Measurements from ENCODE around the gene MLLT1.

Gene MLLT1

GRCh38 chr19:6260912-6261650, 18.7 kb downstream of the MLLT1 start:
- H3K4me3 ChIP-seq (ENCODE audit: control insufficient read depth, low read depth, low read length): no peak overlapping the region
- no peak for DNase-seq (ENCODE audit: low read depth)
- TF ChIP-seq, protein P1, sequence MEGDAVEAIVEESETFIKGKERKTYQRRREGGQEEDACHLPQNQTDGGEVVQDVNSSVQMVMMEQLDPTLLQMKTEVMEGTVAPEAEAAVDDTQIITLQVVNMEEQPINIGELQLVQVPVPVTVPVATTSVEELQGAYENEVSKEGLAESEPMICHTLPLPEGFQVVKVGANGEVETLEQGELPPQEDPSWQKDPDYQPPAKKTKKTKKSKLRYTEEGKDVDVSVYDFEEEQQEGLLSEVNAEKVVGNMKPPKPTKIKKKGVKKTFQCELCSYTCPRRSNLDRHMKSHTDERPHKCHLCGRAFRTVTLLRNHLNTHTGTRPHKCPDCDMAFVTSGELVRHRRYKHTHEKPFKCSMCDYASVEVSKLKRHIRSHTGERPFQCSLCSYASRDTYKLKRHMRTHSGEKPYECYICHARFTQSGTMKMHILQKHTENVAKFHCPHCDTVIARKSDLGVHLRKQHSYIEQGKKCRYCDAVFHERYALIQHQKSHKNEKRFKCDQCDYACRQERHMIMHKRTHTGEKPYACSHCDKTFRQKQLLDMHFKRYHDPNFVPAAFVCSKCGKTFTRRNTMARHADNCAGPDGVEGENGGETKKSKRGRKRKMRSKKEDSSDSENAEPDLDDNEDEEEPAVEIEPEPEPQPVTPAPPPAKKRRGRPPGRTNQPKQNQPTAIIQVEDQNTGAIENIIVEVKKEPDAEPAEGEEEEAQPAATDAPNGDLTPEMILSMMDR (IDR thresholded peaks at IDR 0.05; ENCODE audit: control insufficient read depth, insufficient read depth, low read depth, low read length, missing control alignments): peak; percentile 60

DNA sequence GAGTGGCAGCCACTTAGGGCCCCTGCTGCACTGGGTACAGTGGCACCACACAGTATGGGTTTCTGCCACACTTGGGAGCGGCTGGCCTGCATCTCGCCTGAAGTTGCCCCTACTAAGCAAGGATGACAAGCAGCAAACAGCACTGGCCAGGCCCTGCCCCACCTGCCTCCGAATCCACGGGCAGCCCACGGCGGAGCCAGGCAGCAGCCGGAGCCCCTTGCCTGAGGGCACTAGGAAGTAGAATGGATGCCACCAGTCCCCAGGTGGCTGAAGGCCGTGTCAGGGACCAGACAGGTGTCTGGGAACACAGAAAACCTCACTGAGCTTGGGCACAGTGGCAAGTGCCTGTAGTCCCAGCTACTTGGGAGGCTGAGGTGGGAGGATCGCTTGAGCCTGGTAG, 19.4 kb downstream of the MLLT1 start:
- TF ChIP-seq, protein P1 (IDR thresholded peaks at IDR 0.05; ENCODE audit: control insufficient read depth, insufficient read depth, low read depth, low read length, missing control alignments): no peak
- H3K4me3 ChIP-seq (ENCODE audit: control insufficient read depth, low read depth, low read length): no peak overlapping the region
- DNase-seq (ENCODE audit: low read depth): no peak

GRCh38 chr19:6259312-6259861, 20.4 kb downstream of the MLLT1 start:
- no peak overlapping the region for H3K4me3 ChIP-seq (ENCODE audit: control insufficient read depth, low read depth, low read length)
- DNase-seq (ENCODE audit: low read depth): no peak
- TF ChIP-seq, protein P1 (IDR thresholded peaks at IDR 0.05; ENCODE audit: control insufficient read depth, insufficient read depth, low read depth, low read length, missing control alignments): no peak

GRCh38 chr19:6258812-6259311, 20.9 kb downstream of the MLLT1 start:
- DNase-seq (ENCODE audit: low read depth): no peak
- H3K4me3 ChIP-seq (ENCODE audit: control insufficient read depth, low read depth, low read length): no peak overlapping the region
- TF ChIP-seq, protein P1 (IDR thresholded peaks at IDR 0.05; ENCODE audit: control insufficient read depth, insufficient read depth, low read depth, low read length, missing control alignments): no peak

DNA sequence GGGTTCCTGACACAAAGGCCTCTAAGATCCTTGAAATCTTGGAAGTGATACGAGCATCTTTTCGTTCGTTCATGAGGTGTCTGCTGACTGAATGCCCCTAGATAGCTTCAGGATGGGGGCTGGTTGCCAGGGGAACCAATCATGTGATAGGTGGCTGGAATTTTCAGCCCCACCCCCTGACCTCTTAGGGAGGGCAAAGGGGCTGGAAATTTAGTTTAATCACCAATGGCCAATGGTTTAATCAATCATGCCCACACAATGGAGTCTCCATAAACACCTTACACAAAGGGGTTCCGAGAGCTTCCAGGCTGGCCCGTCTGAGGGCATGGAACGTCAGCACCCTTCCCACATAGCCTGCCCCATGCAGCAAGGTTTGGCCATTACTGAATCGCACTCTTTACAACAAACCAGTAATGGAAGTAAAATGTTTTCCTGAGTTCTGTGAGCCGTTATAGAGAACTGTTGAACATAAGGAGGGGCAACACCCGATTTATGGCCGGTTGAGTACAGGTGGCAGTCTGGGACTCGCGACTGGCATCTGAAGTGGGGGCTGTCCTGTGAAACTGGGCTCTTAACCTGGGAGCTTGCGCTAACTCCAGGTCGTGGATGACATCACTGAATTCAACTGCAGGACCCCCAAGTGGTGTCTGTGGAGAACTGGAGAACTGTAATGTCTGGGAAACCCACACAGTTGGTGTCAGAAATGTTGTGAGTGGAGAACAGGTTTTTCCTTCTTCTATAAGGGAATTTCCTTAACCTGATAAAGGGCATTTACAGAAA, 25.6 kb downstream of the MLLT1 start:
- H3K4me3 ChIP-seq (ENCODE audit: control insufficient read depth, low read depth, low read length): no peak overlapping the region
- TF ChIP-seq, protein P1 (IDR thresholded peaks at IDR 0.05; ENCODE audit: control insufficient read depth, insufficient read depth, low read depth, low read length, missing control alignments): no peak
- no peak for DNase-seq (ENCODE audit: low read depth)

GRCh38 chr19:6252066-6252465, 27.7 kb downstream of the MLLT1 start:
- DNase-seq (ENCODE audit: low read depth): no peak
- H3K4me3 ChIP-seq (ENCODE audit: control insufficient read depth, low read depth, low read length): no peak overlapping the region
- TF ChIP-seq, protein P1 (IDR thresholded peaks at IDR 0.05; ENCODE audit: control insufficient read depth, insufficient read depth, low read depth, low read length, missing control alignments): no peak
